Measurements from ENCODE around the gene RPS16.

DNA sequence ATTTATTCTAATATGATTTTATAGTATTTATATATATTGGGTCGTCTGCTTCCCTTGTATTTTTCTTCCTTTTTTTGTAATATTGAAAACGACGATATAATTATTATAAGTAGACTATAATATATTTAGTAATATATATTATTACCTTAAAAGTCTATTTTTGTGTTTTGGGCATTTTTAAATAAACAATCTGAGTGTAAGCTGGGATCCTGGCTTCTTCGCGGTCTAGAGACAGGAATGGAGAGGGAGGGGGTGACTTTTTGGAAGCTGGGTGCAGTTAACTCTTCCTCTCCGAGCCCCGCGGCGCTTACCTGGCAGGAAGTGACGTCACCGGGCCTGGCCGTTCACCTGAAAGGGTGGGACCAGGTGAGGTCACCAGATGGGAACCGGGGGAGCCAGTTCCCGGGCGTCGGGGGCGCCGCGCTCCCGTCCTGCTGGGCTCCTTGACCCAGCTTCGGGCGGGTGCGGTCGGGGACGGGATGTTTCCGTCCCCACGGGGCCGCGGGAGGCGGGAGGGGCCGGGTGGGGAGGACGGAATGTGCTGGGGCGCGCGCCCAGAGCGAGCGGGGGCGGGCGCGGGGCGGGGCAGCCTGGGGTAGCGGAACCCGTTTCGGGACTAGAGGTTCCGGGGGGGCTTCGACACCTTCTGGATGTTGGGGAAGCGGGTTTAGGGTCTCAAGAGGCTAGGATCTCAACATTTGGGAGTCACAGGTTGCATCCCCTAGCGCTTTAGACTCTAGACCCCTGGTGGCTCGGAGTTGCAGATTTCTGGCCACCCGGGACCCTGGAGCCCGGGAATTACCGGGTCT is 26.3 kb downstream of the RPS16 start:
- TF ChIP-seq, protein P1, sequence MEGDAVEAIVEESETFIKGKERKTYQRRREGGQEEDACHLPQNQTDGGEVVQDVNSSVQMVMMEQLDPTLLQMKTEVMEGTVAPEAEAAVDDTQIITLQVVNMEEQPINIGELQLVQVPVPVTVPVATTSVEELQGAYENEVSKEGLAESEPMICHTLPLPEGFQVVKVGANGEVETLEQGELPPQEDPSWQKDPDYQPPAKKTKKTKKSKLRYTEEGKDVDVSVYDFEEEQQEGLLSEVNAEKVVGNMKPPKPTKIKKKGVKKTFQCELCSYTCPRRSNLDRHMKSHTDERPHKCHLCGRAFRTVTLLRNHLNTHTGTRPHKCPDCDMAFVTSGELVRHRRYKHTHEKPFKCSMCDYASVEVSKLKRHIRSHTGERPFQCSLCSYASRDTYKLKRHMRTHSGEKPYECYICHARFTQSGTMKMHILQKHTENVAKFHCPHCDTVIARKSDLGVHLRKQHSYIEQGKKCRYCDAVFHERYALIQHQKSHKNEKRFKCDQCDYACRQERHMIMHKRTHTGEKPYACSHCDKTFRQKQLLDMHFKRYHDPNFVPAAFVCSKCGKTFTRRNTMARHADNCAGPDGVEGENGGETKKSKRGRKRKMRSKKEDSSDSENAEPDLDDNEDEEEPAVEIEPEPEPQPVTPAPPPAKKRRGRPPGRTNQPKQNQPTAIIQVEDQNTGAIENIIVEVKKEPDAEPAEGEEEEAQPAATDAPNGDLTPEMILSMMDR (conservative IDR thresholded peaks at IDR 0.05), result no peak
- TF ChIP-seq EZH2 (IDR thresholded peaks at IDR 0.05; ENCODE audit: low read depth), result no peak
